ENCODE results near the gene CYREN.

Gene CYREN

GRCh38 chr7:135206941-135207391, 36.5 kb upstream of the CYREN start:
- no peak overlapping the region for H3K4me3 Mint-ChIP-seq
- ATAC-seq (replicated peaks; ENCODE audit: extremely low read depth, poor library complexity, severe bottlenecking): no peak

GRCh38 chr7:135205850-135206249, 35.3 kb upstream of the CYREN start:
- Mint-ChIP-seq H3K4me3 (no peak overlapping the region), H3K27me3 (no peaks in the 10 kb centered on the region), H3K9me3 (no peaks in the 10 kb centered on the region), H3K36me3 (ENCODE audit: insufficient read depth) (peaks cover 13% of the 10 kb centered on the region), H3K4me1 (peaks cover 40% of the 10 kb centered on the region), H3K27ac (ENCODE audit: low read depth) (no peak overlapping the region)
- ATAC-seq (replicated peaks; ENCODE audit: extremely low read depth, poor library complexity, severe bottlenecking) (no peak), DNase-seq (ENCODE audit: low spot score in 2 of 2) (no peak)

More at GRCh38 chr7:135206941-135207391, 36.5 kb upstream of the CYREN start:
- Mint-ChIP-seq H3K27me3 (no peaks in the 10 kb centered on the region), H3K36me3 (ENCODE audit: insufficient read depth) (peaks cover 15% of the 10 kb centered on the region), H3K9me3 (no peaks in the 10 kb centered on the region), H3K4me1 (peaks cover 40% of the 10 kb centered on the region), H3K27ac (ENCODE audit: low read depth) (no peak overlapping the region)
- no peak for DNase-seq (ENCODE audit: low spot score in 2 of 2)

GRCh38 chr7:135204876-135205275, 34.4 kb upstream of the CYREN start:
- Mint-ChIP-seq H3K36me3 (ENCODE audit: insufficient read depth) (peaks cover 13% of the 10 kb centered on the region), H3K27ac (ENCODE audit: low read depth) (no peak overlapping the region), H3K9me3 (no peaks in the 10 kb centered on the region), H3K27me3 (no peaks in the 10 kb centered on the region), H3K4me1 (peaks cover 33% of the 10 kb centered on the region), H3K4me3 (no peak overlapping the region)
- ATAC-seq (replicated peaks; ENCODE audit: extremely low read depth, poor library complexity, severe bottlenecking): no peak
- no peak for DNase-seq (ENCODE audit: low spot score in 2 of 2)

GRCh38 chr7:135204341-135204749, 33.8 kb upstream of the CYREN start:
- no peak overlapping the region for H3K27ac Mint-ChIP-seq (ENCODE audit: low read depth)
- no peak for ATAC-seq (replicated peaks; ENCODE audit: extremely low read depth, poor library complexity, severe bottlenecking)
- no peak overlapping the region for H3K4me3 Mint-ChIP-seq
- H3K36me3 Mint-ChIP-seq (ENCODE audit: insufficient read depth): peaks cover 15% of the 10 kb centered on the region
- H3K4me1 Mint-ChIP-seq: peaks cover 33% of the 10 kb centered on the region
- H3K27me3 Mint-ChIP-seq: no peaks in the 10 kb centered on the region
- no peak for DNase-seq (ENCODE audit: low spot score in 2 of 2)
- no peaks in the 10 kb centered on the region for H3K9me3 Mint-ChIP-seq

DNA sequence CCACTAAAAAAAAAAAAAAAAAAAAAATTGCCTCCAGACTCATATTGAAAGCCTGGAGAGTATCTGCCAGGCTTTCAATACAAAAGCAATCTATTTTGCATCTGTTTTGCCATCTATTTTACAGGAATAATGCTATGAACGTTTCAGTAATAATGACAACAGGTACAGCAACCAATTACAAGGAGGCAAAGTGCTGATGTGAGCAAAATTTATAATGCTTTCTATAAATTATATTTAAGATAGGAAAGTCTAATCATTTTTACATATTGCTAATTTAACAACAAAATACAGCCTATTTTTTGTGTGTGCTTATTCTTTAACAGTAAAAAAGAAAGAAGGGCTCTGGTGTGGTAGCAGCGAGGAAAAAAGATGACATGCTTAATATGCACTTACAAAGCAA, 30.8 kb upstream of the CYREN start:
- peaks cover 23% of the 10 kb centered on the region for H3K36me3 Mint-ChIP-seq (ENCODE audit: insufficient read depth)
- no peak overlapping the region for H3K4me3 Mint-ChIP-seq

GRCh38 chr7:135200821-135201331, 30.4 kb upstream of the CYREN start:
- peaks cover 6% of the 10 kb centered on the region for H3K4me1 Mint-ChIP-seq
- H3K27me3 Mint-ChIP-seq: no peaks in the 10 kb centered on the region
- H3K27ac Mint-ChIP-seq (ENCODE audit: low read depth): no peak overlapping the region
- no peaks in the 10 kb centered on the region for H3K9me3 Mint-ChIP-seq
- H3K36me3 Mint-ChIP-seq (ENCODE audit: insufficient read depth): peaks cover 25% of the 10 kb centered on the region
- DNase-seq (ENCODE audit: low spot score in 2 of 2): no peak
- H3K4me3 Mint-ChIP-seq: no peak overlapping the region
- no peak for ATAC-seq (replicated peaks; ENCODE audit: extremely low read depth, poor library complexity, severe bottlenecking)

More for the DNA sequence above, 30.8 kb upstream of the CYREN start:
- DNase-seq (ENCODE audit: low spot score in 2 of 2) (no peak), ATAC-seq (replicated peaks; ENCODE audit: extremely low read depth, poor library complexity, severe bottlenecking) (no peak)
- no peak overlapping the region for H3K27ac Mint-ChIP-seq (ENCODE audit: low read depth)
- no peaks in the 10 kb centered on the region for H3K9me3 Mint-ChIP-seq
- H3K4me1 Mint-ChIP-seq: peaks cover 9% of the 10 kb centered on the region
- H3K27me3 Mint-ChIP-seq: no peaks in the 10 kb centered on the region

- peaks cover 6% of the 10 kb centered on the region for H3K4me1 Mint-ChIP-seq
- H3K36me3 Mint-ChIP-seq (ENCODE audit: insufficient read depth): peaks cover 25% of the 10 kb centered on the region
- DNase-seq (ENCODE audit: low spot score in 2 of 2) (no peak), ATAC-seq (replicated peaks; ENCODE audit: extremely low read depth, poor library complexity, severe bottlenecking) (no peak)
- no peak overlapping the region for H3K27ac Mint-ChIP-seq (ENCODE audit: low read depth)
- no peaks in the 10 kb centered on the region for H3K27me3 Mint-ChIP-seq
- H3K4me3 Mint-ChIP-seq: no peak overlapping the region
- H3K9me3 Mint-ChIP-seq: no peaks in the 10 kb centered on the region
Observed at GRCh38 chr7:135199439-135199838, 28.9 kb upstream of the CYREN start.

DNA sequence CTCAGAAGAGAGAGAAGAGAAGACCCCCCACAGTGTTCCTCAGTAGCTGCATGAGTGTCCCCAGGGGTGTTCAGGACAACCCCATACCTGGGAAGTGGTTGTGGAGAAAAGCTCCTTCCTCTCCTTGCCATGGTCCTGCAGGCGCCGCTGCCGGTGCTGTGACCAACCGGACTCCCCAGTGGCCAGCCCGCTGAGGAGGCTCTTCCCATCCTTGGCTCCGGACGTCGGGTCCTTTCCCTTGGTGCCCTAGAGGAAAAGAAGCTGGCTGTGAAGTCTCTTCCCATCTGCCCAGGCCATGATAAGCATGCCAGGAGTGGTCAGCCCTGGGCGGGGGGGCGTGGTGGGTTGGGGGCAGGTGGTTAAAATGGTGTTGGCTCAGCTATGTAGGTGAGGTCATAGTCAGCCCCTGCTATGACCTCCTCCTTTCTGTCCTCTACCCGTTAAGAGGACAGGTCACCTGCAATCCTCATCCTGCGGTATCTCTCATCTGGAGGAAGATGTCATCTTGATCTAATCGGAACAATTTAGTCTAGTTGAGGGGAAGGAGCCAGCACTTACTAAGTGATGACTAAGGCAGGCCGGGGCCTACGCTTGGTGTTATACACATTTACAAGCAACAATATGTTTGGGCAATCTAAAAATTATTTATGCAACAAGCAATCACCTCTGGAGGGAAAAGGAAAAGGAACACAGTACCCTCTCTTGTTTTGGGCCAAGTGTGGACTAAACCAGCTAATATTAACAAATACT, 27.6 kb upstream of the CYREN start:
- no peaks in the 10 kb centered on the region for H3K9me3 Mint-ChIP-seq
- no peak for DNase-seq (ENCODE audit: low spot score in 2 of 2)
- H3K27me3 Mint-ChIP-seq: no peaks in the 10 kb centered on the region
- no peak overlapping the region for H3K27ac Mint-ChIP-seq (ENCODE audit: low read depth)
- H3K36me3 Mint-ChIP-seq (ENCODE audit: insufficient read depth): peaks cover 33% of the 10 kb centered on the region
- ATAC-seq (replicated peaks; ENCODE audit: extremely low read depth, poor library complexity, severe bottlenecking): no peak
- no peak overlapping the region for H3K4me3 Mint-ChIP-seq
- H3K4me1 Mint-ChIP-seq: no peaks in the 10 kb centered on the region

GRCh38 chr7:135197343-135197742, 26.8 kb upstream of the CYREN start:
- no peaks in the 10 kb centered on the region for H3K27me3 Mint-ChIP-seq
- no peak for DNase-seq (ENCODE audit: low spot score in 2 of 2)
- H3K4me3 Mint-ChIP-seq: no peak overlapping the region
- ATAC-seq (replicated peaks; ENCODE audit: extremely low read depth, poor library complexity, severe bottlenecking): no peak
- no peaks in the 10 kb centered on the region for H3K9me3 Mint-ChIP-seq
- no peak overlapping the region for H3K27ac Mint-ChIP-seq (ENCODE audit: low read depth)
- H3K36me3 Mint-ChIP-seq (ENCODE audit: insufficient read depth): peaks cover 37% of the 10 kb centered on the region
- no peaks in the 10 kb centered on the region for H3K4me1 Mint-ChIP-seq

- ATAC-seq (replicated peaks; ENCODE audit: extremely low read depth, poor library complexity, severe bottlenecking): no peak
- H3K36me3 Mint-ChIP-seq (ENCODE audit: insufficient read depth): peaks cover 40% of the 10 kb centered on the region
- H3K4me1 Mint-ChIP-seq: no peaks in the 10 kb centered on the region
- no peaks in the 10 kb centered on the region for H3K9me3 Mint-ChIP-seq
- H3K4me3 Mint-ChIP-seq: no peak overlapping the region
- H3K27ac Mint-ChIP-seq (ENCODE audit: low read depth): peak overlapping the region; percentile 22
- no peak for DNase-seq (ENCODE audit: low spot score in 2 of 2)
- no peaks in the 10 kb centered on the region for H3K27me3 Mint-ChIP-seq
Observed at GRCh38 chr7:135195968-135196629, 25.6 kb upstream of the CYREN start.

GRCh38 chr7:135195156-135195555, 24.6 kb upstream of the CYREN start:
- H3K36me3 Mint-ChIP-seq (ENCODE audit: insufficient read depth): peaks cover 40% of the 10 kb centered on the region
- ATAC-seq (replicated peaks; ENCODE audit: extremely low read depth, poor library complexity, severe bottlenecking): no peak

DNA sequence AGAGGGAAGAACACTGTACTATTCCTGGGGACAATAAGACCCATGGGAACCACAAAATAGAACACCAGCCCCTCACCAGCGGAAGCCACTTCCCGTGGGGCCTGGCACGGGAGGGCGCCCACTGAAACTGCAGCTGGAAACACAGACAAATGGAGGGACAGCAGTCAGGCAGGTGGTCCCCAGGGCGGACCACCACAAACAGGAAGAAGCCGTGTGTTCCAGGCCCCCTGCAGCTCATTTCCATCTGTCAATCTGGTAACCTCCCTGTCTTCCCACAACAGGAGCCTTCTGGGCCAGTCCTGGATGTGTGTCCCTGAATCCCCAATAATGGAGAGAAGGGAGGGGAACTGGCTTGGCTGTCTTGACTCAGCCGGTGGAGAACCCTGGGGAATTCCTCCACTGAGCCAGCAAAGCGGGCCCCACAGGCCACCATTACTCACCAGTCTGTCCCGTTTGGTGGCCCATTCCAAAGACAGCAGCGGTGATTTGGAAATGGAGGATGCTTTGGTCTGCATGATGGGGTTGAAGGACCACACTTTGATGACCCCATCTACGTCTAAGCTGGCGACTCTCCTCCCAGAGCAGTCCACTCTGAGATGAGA, 24.1 kb upstream of the CYREN start:
- no peak overlapping the region for H3K27ac Mint-ChIP-seq (ENCODE audit: low read depth)
- ATAC-seq (replicated peaks; ENCODE audit: extremely low read depth, poor library complexity, severe bottlenecking) (no peak), DNase-seq (ENCODE audit: low spot score in 2 of 2) (no peak)
- no peaks in the 10 kb centered on the region for H3K9me3 Mint-ChIP-seq
- H3K4me3 Mint-ChIP-seq: no peak overlapping the region
- no peaks in the 10 kb centered on the region for H3K4me1 Mint-ChIP-seq
- H3K36me3 Mint-ChIP-seq (ENCODE audit: insufficient read depth): peaks cover 39% of the 10 kb centered on the region
- H3K27me3 Mint-ChIP-seq: no peaks in the 10 kb centered on the region

More at GRCh38 chr7:135195156-135195555, 24.6 kb upstream of the CYREN start:
- Mint-ChIP-seq H3K9me3 (no peaks in the 10 kb centered on the region), H3K4me3 (no peak overlapping the region), H3K4me1 (no peaks in the 10 kb centered on the region), H3K27me3 (no peaks in the 10 kb centered on the region), H3K27ac (ENCODE audit: low read depth) (no peak overlapping the region)
- DNase-seq (ENCODE audit: low spot score in 2 of 2): no peak
